Hepatocyte (in vitro differentiated cells): ENCODE data around the gene TNS3. TPM values are rescaled to one million over a fixed set of nuclear protein-coding genes. Genes with fewer than 3 reads are reported as not detected.
A peak's percentile ranks its signal among the peaks of the same experiment; 100 is the strongest.

Source experiments
- DNase-seq: peaks from one replicate; pipeline ENCODE4 v3.0.0-alpha.2; 2016; ENCODE audit warnings: low spot score
- H2AFZ ChIP-seq: fragments of 200-600 bp; sonication (generic); 2 replicates; pipeline ENCODE4 v1.6.0; 2016; ENCODE audit warnings: antibody characterized with exemption, mild to moderate bottlenecking
- H3K27ac ChIP-seq: fragments of 200-600 bp; sonication (generic); 2 replicates; pipeline ENCODE4 v1.5.1; 2016; ENCODE audit warnings: mild to moderate bottlenecking
- H3K27me3 ChIP-seq: fragments of 200-600 bp; sonication (generic); 2 replicates; pipeline ENCODE4 v1.6.1; 2016
- H3K36me3 ChIP-seq: fragments of 200-600 bp; sonication (generic); replicated peaks from 2 replicates; pipeline ENCODE4 v1.5.1; 2016; ENCODE audit warnings: low read depth; ENCODE audit not compliant: insufficient read depth
- H3K4me1 ChIP-seq: fragments of 200-600 bp; sonication (generic); 2 replicates; pipeline ENCODE4 v1.5.1; 2016; ENCODE audit warnings: mild to moderate bottlenecking, moderate library complexity; ENCODE audit not compliant: insufficient read depth
- H3K4me2 ChIP-seq: fragments of 200-600 bp; sonication (generic); 2 replicates; pipeline ENCODE4 v1.6.0; 2016
- H3K4me3 ChIP-seq: fragments of 200-600 bp; sonication (generic); 2 replicates; pipeline ENCODE4 v1.5.1; 2016; ENCODE audit warnings: mild to moderate bottlenecking
- H3K79me2 ChIP-seq: fragments of 200-600 bp; sonication (generic); 2 replicates; pipeline ENCODE4 v1.6.0; 2017; ENCODE audit warnings: mild to moderate bottlenecking
- H3K9me2 ChIP-seq: fragments of 200-600 bp; sonication (generic); replicated peaks from 2 replicates; pipeline ENCODE4 v1.6.0; 2017; ENCODE audit warnings: mild to moderate bottlenecking; ENCODE audit not compliant: insufficient read depth
- H3K9me3 ChIP-seq: fragments of 200-600 bp; sonication (generic); 2 replicates; pipeline ENCODE4 v1.5.1; 2016; ENCODE audit warnings: low read depth, mild to moderate bottlenecking
- H4K20me1 ChIP-seq: fragments of 200-600 bp; sonication (generic); 2 replicates; pipeline ENCODE4 v1.6.0; 2016; ENCODE audit warnings: mild to moderate bottlenecking; ENCODE audit not compliant: insufficient read depth, poor library complexity, severe bottlenecking
- CTCF ChIP-seq: fragments of 200-600 bp; sonication (generic); IDR thresholded peaks from 2 replicates; pipeline ENCODE4 v1.5.1; 2016; ENCODE audit warnings: antibody characterized with exemption, mild to moderate bottlenecking; ENCODE audit not compliant: poor library complexity
- EZH2 ChIP-seq: fragments of 200-600 bp; sonication (generic); IDR thresholded peaks from 2 replicates; pipeline ENCODE4 v1.6.1; 2016; ENCODE audit warnings: antibody characterized with exemption, mild to moderate bottlenecking, borderline replicate concordance
- EZH2phosphoT487 ChIP-seq: fragments of 200-600 bp; sonication (generic); IDR thresholded peaks from one replicate; pipeline ENCODE4 v1.6.1; 2018; ENCODE audit warnings: antibody characterized with exemption, mild to moderate bottlenecking, low read depth, moderate library complexity; ENCODE audit not compliant: unreplicated experiment, severe bottlenecking
- WGBS: methylation state at CpG from one replicate; pipeline ENCODE4 v1.1.6; 2016; ENCODE audit warnings: low lambda C conversion rate; ENCODE audit errors: missing lambda C conversion rate; 5-methylcytosine and 5-hydroxymethylcytosine counted together
- polyA plus RNA-seq: library from polyadenylated mRNA; unstranded; fragments of >200 nt; fragmentation: Nextera tagmentation; extraction: Ambion mirVana; gene quantifications from 2 replicates; pipeline ENCODE4 v1.2.1, GENCODE V29; 2016
- total RNA-seq: library from RNA; depleted of rRNA; stranded (reverse); fragments of >200 nt; gene quantifications from 2 replicates; pipeline ENCODE4 v1.2.3, GENCODE V29; 2014

Gene TNS3
- total and polyA plus RNA-seq, 2 experiments from 2014 or later: 30.0 to 73.3 TPM

- H3K27ac ChIP-seq: no peak overlapping the region
- no peaks in the 10 kb centered on the region for H3K27me3 ChIP-seq
- peaks cover 8% of the 10 kb centered on the region for H3K4me1 ChIP-seq
- peaks cover 50% of the 10 kb centered on the region for H3K79me2 ChIP-seq
- DNase-seq: no peak
- no peaks in the 10 kb centered on the region for H3K9me3 ChIP-seq
- no peak overlapping the region for H3K4me3 ChIP-seq
- H3K4me2 ChIP-seq: no peak overlapping the region
- no peak for TF ChIP-seq CTCF
- no peak for TF ChIP-seq EZH2
- no peak for TF ChIP-seq EZH2phosphoT487
- H4K20me1 ChIP-seq: no peaks in the 10 kb centered on the region
- H3K9me2 ChIP-seq: no peaks in the 10 kb centered on the region
- WGBS: 94% methylated on average over 9 of the region's 9 CpGs
- no peaks in the 10 kb centered on the region for H3K36me3 ChIP-seq
- no peak overlapping the region for H2AFZ ChIP-seq
Measured at GRCh38 chr7:47318395-47319182, 263.3 kb downstream of the TNS3 start.

- no peaks in the 10 kb centered on the region for H3K36me3 ChIP-seq
- peaks cover 8% of the 10 kb centered on the region for H3K4me1 ChIP-seq
Measured at GRCh38 chr7:47317487-47317886, 264.4 kb downstream of the TNS3 start.

GRCh38 chr7:47314728-47315607 is 266.9 kb downstream of the TNS3 start:
- Histone ChIP-seq H3K36me3 (no peaks in the 10 kb centered on the region), H2AFZ (no peak overlapping the region), H3K79me2 (peaks cover 34% of the 10 kb centered on the region), H3K4me2 (no peak overlapping the region), H3K27me3 (no peaks in the 10 kb centered on the region), H3K9me2 (no peaks in the 10 kb centered on the region), H3K4me3 (no peak overlapping the region), H3K9me3 (no peaks in the 10 kb centered on the region), H4K20me1 (no peaks in the 10 kb centered on the region), H3K4me1 (peaks cover 8% of the 10 kb centered on the region), H3K27ac (peak overlapping the region; percentile 1)
- no peak for TF ChIP-seq EZH2
- TF ChIP-seq EZH2phosphoT487: no peak
- TF ChIP-seq CTCF: no peak
- WGBS: 79% methylated on average over 29 of the region's 29 CpGs
- no peak for DNase-seq

More at GRCh38 chr7:47317487-47317886, 264.4 kb downstream of the TNS3 start:
- no peak overlapping the region for H2AFZ ChIP-seq
- H3K79me2 ChIP-seq: peaks cover 42% of the 10 kb centered on the region
- DNase-seq: no peak
- no peaks in the 10 kb centered on the region for H3K9me3 ChIP-seq
- H3K27me3 ChIP-seq: no peaks in the 10 kb centered on the region
- H3K4me3 ChIP-seq: no peak overlapping the region
- whole genome bisulfite sequencing: 97% methylated on average over 2 of the region's 2 CpGs
- H3K27ac ChIP-seq: no peak overlapping the region
- H3K4me2 ChIP-seq: no peak overlapping the region
- H3K9me2 ChIP-seq: no peaks in the 10 kb centered on the region
- TF ChIP-seq EZH2 (no peak), EZH2phosphoT487 (no peak), CTCF (no peak)
- H4K20me1 ChIP-seq: no peaks in the 10 kb centered on the region
